Right kidney (tissue), 9 donors: Measurements from ENCODE around the gene METTL24.
A peak's percentile ranks its signal among the peaks of the same experiment; 100 is the strongest.

Experiments used
- DNase-seq: peaks from one replicate; pipeline ENCODE4 v3.0.0-alpha.2; 2016
- long read RNA-seq, 8 donors: transcript quantifications; one replicate each; lab custom pipeline, GENCODE V29; 2026

Gene METTL24, protein sequence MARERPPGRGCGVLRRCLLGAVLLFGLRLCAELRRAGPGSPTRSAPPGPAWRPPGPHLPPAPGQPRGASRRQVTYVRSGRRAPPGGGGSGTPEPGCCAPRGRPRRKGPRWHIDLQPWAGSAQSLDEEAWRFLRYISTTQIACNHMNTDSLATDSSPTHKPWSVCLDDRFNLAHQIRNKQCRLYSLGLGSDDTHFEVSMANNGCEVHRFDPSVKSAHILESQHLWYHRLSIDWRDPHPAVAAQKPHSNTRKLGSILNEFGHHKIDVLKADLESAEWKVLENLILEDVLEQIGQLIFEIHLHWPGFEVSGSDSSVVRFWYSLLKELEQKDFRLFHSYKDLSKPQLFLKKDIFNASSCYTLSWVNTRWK
- long read RNA-seq, donor 1, transcript METTL24-201 (5 exons, 1,119 nt): major isoform, 6 of 6 reads
- long read RNA-seq, donor 1, partial matches to known transcripts: 0 of 6 reads
- long read RNA-seq, donor 1, other reads (novel, unspliced or antisense): 0 of 6 reads
- long read RNA-seq, donor 2, partial matches to known transcripts: 0 of 3 reads
- long read RNA-seq, donor 2, other reads (novel, unspliced or antisense): 0 of 3 reads
- long read RNA-seq, donor 3, partial matches to known transcripts: 0 of 1 reads
- long read RNA-seq, donor 3, other reads (novel, unspliced or antisense): 0 of 1 reads
- long read RNA-seq, donor 4, partial matches to known transcripts: 0 of 2 reads
- long read RNA-seq, donor 4, other reads (novel, unspliced or antisense): 0 of 2 reads
- long read RNA-seq, donor 5, partial matches to known transcripts: 0 of 3 reads
- long read RNA-seq, donor 5, other reads (novel, unspliced or antisense): 0 of 3 reads
- long read RNA-seq, donor 6, partial matches to known transcripts: 0 of 2 reads
- long read RNA-seq, donor 6, other reads (novel, unspliced or antisense): 0 of 2 reads
- long read RNA-seq, donor 7, partial matches to known transcripts: 0 of 3 reads
- long read RNA-seq, donor 7, other reads (novel, unspliced or antisense): 0 of 3 reads
- long read RNA-seq, donor 8, partial matches to known transcripts: 0 of 3 reads
- long read RNA-seq, donor 8, other reads (novel, unspliced or antisense): 0 of 3 reads

DNA sequence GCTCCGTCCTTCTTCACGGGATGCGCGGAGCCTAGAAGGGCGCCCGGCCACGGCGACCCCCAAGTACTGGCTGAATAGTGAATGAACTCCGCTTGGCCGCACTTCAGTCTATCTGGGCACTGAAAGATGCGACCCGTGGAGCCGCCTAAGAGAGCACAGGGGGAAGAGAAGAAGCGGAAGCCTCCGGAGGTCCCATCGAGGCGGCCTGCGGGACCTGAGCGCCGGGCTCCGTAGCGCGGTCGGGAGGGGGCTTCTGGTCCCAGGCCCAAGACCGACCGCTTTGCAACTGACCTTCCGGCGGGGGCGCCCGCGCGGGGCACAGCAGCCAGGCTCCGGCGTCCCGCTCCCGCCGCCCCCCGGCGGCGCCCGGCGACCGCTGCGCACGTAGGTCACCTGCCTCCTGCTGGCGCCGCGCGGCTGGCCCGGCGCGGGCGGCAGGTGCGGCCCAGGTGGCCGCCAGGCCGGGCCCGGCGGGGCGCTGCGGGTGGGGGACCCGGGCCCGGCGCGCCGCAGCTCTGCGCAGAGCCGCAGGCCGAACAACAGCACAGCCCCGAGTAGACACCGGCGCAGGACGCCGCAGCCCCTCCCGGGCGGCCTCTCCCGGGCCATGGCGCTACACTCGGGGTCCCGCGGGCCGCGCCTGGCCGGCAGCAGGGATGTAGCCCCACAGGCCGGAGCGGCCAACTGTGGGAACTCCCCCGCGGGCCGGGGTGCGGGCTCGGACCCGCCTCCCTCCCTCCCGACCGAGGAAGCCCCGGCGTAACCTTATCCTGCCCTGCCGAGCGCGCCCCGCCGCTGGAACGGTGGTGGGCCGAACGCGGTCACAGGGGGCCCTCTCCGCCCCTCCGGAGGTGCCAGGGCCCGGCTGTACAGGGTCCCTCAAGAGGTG lies at the start of gene METTL24:
TSS of gene METTL24 (minus strand) at position 686 of the 889 bp plus-strand sequence. CDS start at position 609, 77 bp downstream.
- DNase-seq: peak; percentile 88

DNA sequence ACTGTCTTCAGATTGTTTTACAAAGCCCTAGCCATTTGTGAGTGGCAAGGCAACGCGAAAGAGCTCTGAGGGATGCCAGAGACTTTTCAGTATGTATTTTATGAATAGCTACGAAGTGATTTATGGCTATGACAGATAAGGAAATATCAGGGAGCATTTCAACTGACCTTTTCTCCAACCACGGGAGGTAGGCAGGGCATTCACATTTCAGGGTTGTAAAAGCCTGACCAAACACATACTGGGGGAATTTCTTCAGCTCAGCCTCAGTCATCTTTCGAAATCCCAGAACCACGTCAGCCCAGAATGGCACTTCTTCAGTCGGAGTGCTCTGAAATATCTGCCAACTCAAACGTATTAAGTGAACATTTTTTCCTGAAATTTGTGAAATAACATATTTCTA lies 46.5 kb upstream of the METTL24 start:
- no peak for DNase-seq

DNA sequence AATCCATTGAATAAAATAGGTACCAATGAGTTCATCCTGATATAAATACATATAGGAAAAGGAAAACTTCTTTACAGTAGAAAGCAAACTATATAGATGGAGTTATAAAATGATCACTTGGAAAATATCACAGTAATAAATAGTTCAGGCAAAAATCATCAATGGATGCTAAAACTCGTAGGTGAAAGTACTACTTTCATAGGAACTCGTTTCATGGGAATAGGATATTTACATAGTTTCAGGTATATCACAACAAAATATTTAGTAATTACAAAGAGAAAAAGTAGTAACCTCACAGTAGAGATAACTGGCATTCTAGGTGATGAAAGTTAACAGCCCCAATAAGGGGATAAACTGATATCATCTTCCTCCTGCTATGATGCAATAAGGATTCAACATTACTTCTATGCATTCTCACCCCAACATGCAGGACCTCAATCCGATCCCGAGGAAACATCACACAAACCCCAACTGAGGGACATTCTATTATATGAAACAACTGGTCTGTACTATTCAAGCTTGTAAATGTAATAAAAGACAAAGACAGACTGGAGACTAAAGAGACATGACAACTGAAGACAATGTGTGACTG lies 43.5 kb upstream of the METTL24 start:
- DNase-seq: no peak

DNA sequence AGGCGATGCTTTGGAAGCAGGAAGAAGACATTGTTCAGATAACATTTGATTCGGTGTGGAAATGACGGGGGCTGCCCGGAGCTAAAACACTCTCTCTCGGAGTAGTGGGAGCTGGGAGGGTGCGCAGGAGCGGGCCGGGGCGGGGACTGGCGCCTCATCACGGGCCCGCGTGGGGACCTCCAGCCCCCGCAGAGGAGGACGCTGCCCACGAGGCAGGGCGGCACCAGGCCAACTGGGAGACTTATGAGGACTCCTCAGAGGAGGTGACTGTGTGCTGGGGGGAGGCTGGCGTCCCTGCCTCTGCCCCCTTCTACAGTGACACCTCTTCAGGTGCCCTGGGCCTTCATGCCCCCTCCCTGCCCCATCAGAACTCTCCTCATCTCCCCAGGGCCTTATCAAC lies 42.1 kb upstream of the METTL24 start:
- no peak for DNase-seq

DNA sequence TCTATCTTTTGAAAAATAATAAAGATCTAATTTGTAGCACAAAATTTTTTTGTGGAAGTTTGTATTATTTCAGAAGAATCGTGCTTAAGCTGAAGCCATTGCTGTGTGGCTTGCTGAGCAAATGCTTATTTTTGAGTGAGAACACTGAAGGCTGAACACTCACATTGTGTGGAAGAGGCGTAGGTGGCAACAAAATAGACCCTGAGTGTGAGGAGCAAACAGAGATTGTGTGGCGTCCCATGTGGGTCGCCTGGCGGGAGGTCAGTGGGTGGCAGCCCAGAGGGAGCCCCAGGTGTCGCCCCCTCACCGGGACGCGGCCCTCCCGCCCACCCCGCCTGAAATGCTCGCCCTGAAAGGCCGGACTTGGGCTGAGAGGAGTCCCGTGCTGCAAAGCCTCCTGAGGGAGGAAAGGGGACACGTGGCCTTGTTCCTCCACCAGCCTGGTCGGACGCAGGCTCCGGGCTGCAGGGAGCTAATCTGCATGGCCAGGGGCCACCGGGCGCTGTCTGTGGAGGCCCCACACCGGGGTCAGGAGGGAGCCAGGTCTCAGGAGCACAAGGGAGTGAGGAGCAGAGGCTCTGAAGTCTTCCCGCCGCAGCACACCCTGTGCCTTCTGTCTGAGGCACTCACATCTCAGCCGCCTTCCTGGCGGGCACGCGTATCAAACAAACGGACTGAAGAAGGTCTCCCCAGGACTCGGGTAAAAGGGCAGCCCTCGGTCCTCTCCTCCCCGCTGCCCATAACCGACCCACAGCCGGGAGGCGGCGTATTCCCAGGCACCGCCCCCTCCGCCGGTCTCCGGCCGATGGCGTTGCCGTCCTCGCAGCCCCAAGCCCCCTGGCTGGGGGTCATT lies 41.3 kb upstream of the METTL24 start:
- peak; percentile 69 for DNase-seq

DNA sequence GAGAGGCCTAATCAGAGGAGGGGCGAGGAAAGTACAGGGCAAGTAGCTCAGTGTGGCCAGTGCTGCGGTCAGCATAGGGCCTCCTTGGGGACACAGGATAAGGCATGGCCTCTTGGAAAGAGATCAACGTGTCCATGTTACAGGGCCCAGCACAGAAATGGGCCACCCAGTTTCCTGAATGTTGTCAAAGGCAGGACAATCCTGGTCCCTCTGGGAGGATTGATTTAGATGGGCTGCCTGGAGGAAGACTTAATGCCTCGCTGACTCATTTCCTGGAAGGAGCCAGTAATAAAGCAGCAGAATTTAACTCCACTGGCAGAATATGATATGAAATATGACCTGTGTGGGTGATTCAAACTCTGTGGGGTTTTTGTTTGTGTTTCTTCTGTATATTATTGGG lies 40.6 kb upstream of the METTL24 start:
- peak; percentile 13 for DNase-seq

DNA sequence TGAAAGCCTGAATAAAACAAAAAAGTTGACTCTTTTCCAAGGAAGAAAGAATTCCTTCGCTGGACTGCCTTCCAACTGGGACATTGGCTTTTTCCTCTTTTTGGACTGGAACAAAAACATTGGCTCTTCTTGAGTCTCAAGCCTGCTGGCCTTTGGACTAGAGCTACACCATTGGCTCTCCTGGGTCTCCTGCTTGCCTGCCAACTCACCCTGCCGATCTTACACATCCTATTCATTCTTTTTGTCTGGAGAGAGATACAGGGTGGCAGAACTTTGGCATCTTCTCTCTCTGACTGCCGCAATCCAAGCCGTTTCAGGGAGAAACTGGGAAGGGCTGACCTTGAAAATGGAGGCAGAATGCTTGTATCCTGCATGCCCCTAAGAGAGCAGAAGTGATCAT lies 37.1 kb upstream of the METTL24 start:
- no peak for DNase-seq

DNA sequence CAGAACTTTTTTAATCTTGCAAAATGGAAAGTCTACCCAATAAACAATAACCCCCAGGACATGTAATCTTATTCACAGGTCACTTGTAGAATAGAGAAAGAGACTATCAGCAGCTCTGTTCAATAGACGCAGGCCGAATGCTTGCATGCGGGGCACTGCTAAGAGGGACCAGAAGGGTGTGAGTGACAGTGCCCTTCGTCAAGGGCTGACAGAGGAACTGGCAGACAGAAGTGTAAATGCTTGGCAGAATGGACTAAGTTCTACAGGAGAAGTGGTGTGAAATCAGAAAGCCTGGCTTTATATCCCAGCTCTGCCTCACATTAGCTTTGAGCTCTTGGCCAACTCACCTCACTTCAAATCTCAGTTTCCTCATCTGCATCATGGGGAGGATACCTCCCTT lies 36.3 kb upstream of the METTL24 start:
- no peak for DNase-seq

DNA sequence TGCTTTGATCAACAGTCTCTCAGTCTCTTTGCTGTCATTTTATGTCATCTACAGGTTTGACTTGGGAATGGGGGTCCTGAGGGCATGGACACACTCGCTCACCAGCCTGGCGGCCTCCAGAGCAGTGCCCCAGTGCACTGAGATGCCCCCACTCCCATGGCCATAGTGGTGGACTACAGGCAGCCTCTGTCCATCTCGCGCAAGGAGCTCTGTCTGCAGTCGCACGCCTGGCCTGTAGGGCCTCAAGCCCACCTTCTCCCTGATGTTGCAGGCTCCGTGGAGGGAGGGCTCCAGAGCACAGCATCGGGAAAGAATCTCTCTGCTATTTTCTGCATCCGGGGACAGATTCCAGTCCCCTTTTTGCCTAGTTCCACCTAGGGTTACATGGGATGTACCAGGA lies 34.6 kb upstream of the METTL24 start:
- no peak for DNase-seq

DNA sequence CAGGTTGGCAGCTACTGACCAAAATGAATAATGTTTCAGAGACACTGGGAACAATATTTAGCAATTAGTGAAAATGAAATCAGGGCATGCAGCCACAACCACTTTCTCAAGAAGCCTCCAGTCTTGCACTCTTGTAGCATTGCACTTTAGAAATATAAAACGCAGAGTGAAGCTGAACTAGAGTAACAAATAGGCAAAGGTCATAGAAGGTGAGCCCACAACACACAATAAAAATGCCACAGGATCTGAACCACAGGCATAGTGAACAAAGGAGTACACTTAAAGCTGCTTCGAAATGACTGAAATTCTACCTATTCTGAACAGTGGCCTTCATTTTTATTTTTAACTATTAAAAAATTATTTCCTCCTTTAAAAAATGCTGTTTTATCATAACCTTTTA lies 32.3 kb upstream of the METTL24 start:
- no peak for DNase-seq

DNA sequence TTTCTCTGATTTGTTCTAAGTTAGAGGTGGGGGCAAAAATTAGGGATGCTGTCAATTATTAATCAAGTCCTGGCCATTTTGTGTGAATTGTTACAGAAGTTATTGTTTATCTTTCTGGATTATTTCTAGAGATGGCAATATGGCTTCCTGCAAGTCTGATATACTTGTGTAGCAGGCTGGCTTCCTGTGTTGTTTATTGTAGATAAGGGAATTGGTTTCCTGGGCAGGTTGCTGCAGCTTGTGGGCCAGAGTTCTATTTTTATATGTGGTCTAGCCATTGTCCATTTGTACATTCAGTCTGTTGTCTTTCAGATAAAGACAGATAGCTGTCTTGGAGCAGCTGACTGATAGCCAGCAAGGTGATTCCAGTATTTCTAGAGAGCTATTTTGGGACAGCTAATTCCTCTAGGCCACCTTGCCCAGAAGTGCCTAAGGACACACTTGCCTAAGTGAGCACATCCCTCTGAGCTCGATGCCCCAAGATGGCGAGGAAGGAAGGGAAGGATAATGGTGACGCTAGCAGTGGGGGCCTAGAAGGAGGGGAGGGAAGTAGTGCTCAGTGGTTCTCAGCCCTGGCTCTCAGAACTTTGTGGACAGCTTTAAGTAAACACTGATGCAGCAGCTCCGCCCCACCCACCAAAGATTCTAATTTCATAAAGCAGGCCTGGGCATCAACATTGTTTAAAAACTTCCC lies 31.7 kb upstream of the METTL24 start:
- no peak for DNase-seq

DNA sequence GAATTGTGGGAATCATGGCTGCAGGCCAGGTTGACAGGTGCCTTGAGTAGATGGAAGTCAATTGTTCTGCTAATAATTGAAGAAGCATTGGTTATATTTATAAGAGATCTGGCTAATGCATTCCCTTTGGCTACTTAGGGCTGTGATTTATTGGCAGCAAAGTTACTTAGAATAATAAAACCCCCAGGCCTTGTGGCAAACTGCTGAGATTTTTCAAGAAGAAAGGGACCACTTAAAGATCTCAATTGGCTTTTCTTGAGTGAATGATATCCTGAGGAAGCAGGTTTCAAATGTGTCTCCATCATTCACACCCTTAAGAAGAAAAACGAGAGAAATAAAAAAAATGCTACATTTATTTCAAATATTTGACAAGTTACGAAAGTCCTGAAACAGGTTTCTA lies 29.8 kb upstream of the METTL24 start:
- no peak for DNase-seq

DNA sequence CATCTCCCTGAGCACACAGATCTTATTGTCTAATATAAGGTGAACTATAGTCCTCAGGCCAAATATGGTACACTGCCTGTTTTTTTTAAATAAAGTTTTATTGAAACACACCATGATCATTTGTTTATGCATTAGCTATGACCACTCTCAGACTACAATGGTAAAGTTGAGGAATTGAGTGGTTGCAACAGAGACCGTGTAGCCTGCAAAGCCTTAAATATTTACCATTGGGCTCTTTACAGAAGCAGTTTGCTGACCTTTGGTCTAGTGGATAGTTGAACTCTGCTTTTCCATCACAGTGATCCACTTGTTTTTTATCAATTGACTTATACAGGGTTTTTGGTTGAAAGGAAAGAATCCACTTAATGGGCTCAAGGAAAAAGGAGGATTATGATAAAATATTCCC lies 27.3 kb upstream of the METTL24 start:
- no peak for DNase-seq

DNA sequence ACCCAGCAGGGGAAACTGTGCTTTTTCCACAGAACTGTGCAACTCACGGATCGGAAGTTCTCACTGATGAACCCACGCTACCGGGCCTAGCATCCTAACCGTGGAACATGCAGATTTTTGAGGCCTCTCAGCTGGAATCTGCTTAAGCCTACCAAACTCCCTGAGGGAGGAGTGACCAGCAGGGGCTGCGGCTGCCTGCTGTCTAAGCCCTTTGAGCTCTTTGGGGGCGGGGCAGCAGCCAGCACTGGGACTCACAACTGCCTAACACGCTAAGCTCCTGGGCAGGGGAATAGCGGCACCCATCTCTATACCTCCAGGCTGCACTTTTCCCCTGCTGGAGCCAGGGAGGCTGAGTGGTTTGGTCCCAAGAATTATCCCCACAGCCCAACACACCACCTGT lies 20.4 kb upstream of the METTL24 start:
- DNase-seq: no peak

DNA sequence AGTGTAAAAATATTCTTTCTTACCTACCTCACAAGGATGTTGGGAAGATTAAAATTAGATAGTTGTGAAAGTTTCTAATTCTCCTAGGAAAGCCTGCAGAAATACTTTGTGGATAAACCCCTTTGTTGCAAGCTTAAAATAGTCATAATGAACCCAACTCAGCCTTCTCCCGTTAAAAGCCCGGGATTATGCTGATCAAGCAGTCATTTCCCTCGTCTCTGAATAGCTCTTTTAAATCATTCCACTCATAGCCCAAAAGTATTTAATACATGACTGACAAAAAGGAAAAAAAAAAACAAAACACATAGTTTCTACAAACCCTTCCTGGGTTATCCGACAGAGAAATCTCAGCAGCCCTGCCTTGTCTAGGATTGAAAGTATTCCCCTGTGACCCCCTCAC lies 10.9 kb upstream of the METTL24 start:
- DNase-seq: no peak

DNA sequence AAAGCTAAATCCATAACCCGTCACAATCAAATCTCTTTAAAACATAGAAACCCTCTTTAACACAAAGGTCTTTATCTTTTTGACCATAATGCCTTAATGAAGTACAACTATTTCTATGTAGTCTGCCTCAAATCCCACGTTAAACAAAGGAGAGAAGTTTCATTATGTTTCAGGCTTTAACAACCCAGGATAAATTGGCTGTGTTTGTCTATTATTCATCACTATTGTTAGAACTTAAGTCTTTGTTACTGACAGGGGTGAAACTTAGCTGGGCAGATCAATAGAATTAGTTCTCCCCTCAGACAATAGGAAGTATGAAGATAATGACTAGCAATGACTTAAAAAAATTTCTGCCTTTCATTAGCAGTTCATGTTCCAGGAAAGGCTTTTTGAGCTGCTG lies 10.1 kb upstream of the METTL24 start:
- no peak for DNase-seq

DNA sequence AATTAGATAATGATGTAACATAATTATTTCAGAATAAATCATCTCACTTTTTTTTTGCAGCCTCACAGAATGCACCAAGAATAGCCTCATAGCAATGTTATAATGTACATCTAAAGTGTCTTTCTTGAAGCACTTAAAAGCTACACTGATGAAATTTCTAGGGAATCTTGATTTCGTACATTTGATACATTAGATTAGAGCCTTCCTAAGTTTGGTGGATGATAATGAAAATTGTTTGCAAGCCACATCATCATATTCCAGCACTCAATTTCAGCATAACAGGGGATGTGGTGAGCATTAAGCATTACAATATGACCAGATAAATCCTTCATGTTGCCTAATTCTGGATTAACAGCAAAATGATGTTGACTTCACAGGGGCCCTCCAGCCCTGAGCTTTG lies 9.7 kb upstream of the METTL24 start:
- DNase-seq: no peak

DNA sequence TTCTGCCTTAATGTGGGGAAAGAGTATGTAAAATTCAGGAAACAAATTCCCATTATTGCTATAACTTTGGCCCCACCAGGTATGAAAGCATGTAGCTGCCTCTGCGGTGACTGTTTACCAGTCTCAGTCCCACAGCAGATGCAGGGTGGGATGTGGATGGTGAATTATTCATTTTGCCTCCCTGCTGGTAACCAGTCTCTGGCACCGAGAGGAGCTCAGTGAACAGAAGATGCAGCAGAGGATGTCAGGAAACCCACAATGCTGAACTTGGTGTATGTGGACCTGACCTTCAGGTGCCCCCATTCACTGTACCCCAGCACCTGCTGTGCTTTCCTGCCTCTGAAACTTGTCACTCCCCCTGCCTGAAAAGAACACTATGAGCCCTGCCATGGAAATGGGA lies 8.8 kb upstream of the METTL24 start:
- DNase-seq: no peak

DNA sequence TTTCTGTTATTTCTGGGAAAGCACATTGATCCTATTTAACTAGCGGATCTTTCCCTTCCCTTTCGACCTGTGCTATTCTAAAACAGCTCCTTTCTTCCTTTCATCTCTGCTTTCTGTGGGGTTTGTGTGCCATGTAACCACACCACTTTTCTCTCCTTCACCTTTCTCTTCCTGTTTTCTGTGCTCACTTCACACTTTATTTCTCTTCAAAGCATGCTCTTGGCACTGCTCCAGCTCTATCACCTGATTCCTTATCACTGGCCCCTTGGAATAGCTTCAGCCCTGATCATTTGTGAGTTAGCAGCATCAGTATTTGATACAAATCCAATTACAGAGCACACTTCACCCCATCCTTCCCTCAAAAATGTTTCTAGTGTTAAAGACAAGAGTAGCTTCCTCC lies 8.1 kb upstream of the METTL24 start:
- no peak for DNase-seq
